ENCODE measurements around the gene CMTM7.
A peak's percentile ranks its signal among the peaks of the same experiment; 100 is the strongest.

The CMTM7 gene

DNA sequence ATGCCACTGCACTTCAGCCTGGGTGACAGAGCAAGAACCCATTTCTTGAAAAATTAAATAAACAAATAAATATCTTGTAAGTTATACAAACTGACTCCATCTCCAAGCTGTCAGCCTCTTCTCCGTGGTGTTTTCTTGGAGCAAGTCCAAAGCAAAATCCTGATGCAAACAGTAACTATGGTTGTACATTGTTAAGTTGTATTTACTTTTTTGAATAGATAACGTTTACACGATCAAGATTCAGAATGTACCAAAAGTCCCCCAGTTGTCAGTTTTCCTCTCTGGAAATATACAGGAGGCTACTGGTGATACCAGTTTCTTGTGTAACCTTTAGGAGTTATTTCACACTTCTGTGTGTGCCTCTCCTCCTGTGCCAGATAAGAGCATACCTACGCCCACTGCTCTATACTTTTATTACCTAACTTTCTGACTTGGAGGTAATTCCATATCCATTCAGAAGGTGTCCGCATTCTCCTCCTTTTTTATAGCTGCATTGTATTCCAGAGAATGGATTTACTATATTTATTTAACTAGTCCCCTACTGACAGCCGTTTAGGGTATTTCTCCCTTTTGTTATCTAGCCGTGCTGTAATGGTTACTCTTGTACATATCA is 14.2 kb downstream of the CMTM7 start:
- Histone ChIP-seq H3K4me1 (ENCODE audit: insufficient read depth, insufficient read length) (peaks cover 5% of the 10 kb centered on the region), H3K4me3 (ENCODE audit: insufficient read length, low read depth) (no peak overlapping the region), H3K27me3 (ENCODE audit: insufficient read depth, insufficient read length) (no peaks in the 10 kb centered on the region), H3K9ac (ENCODE audit: insufficient read length, low read depth) (no peak overlapping the region), H3K9me3 (ENCODE audit: insufficient read depth, low read length) (no peaks in the 10 kb centered on the region), H3K36me3 (ENCODE audit: insufficient read depth, insufficient read length, low read length) (peaks cover 15% of the 10 kb centered on the region)
- no peak for TF ChIP-seq SUZ12 (IDR thresholded peaks at IDR 0.05; ENCODE audit: extremely low read depth, insufficient read depth, insufficient read length)
- TF ChIP-seq YY1 (IDR thresholded peaks at IDR 0.05; ENCODE audit: insufficient read depth, insufficient read length), result no peak
- TF ChIP-seq ZNF274 (IDR thresholded peaks at IDR 0.05; ENCODE audit: low read depth, low read length), result no peak
- DNase-seq (ENCODE audit: low read depth, low spot score), result no peak

DNA sequence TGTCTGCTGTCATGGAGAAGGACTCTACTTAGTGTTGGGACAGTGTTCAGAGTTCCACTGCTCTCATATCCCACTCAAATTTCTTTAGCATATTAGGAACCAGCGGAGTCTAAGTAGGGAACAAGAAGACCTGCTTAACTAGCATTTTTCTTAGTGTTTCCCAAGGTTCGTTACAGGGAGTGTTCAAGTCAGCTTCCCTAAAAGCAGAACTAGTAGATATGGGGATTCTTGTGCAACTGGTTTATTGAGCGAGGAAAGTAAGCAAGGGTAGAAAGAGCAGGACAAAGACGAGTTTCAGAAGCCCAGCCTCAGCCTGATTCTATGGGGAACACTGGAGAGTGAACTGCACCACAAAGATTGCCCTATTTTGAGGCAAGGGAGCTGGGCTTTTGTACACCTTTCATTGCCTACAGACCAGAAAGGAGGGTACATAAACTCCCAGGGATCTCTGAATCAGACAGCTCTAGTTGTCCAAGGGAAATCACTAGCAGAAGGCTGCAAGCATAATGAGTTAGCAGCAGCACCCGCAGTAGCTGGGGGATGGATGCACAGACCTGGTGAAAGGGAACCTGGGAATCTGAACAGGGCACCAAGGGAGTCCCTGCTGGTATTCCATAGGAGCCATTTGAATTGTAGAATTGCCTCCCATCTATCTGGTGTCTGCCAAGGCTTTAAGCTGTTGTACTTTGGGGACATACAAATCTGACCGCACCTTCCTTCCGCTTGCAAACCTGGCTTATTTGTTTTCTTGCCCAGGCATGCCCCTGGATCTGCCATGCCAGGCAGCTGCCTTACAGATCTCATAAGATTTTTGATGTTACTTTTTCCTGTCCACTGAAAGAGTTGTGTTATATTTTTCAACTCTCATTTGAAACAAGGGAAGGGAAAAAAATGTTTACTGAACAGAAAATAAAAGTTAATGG is 15.1 kb downstream of the CMTM7 start:
- no peaks in the 10 kb centered on the region for H3K9me3 ChIP-seq (ENCODE audit: insufficient read depth, low read length)
- no peak for DNase-seq (ENCODE audit: low read depth, low spot score)
- H3K27me3 ChIP-seq (ENCODE audit: insufficient read depth, insufficient read length), result no peaks in the 10 kb centered on the region
- peaks cover 15% of the 10 kb centered on the region for H3K36me3 ChIP-seq (ENCODE audit: insufficient read depth, insufficient read length, low read length)
- H3K4me3 ChIP-seq (ENCODE audit: insufficient read length, low read depth), result no peak overlapping the region
- peaks cover 5% of the 10 kb centered on the region for H3K4me1 ChIP-seq (ENCODE audit: insufficient read depth, insufficient read length)
- H3K9ac ChIP-seq (ENCODE audit: insufficient read length, low read depth), result no peak overlapping the region
- TF ChIP-seq SUZ12 (IDR thresholded peaks at IDR 0.05; ENCODE audit: extremely low read depth, insufficient read depth, insufficient read length) (no peak), YY1 (IDR thresholded peaks at IDR 0.05; ENCODE audit: insufficient read depth, insufficient read length) (no peak), ZNF274 (IDR thresholded peaks at IDR 0.05; ENCODE audit: low read depth, low read length) (no peak)

DNA sequence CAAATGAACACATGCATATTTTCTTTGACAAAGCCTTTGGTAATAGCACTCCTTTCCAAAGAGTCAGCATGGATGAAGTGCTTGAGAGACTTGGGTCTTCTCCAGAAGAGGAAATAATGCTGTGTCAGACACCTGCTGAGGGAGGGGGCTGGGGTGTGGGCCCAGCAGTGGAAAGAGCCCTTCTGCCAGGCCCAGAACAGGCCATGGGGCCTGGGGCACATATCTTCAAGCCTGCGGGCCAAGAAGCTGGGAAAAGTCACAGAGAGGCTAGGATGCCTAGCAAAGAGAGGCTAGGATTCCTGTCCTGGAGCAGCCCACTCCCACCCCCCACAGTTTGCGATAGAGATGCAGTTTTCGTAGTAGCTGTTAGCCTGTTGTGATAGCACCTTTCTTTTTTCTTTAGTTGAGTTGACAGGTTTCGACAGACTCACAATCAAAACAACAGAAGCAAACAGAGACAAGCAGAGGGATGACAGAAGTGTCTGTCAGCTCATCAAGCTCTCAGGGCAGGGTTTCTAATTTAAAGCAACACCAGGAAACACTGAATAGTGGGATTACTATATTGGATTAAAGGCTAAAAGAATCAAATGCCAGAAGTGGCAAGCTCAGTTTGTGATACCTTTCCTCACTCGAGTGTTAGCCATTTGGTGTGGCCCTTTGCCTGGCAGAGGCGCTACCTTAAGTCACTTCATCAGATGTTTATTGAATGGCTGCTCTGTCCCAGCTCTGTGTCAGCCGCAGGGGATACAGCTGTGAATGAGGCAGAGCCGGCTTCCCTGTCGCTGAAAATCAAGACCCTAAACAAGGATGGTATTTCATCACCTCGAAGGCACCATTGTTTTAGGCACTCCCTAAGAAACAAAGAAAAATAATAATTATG is 19.0 kb downstream of the CMTM7 start:
- no peak for DNase-seq (ENCODE audit: low read depth, low spot score)
- Histone ChIP-seq H3K4me3 (ENCODE audit: insufficient read length, low read depth) (no peak overlapping the region), H3K4me1 (ENCODE audit: insufficient read depth, insufficient read length) (peaks cover 5% of the 10 kb centered on the region), H3K9ac (ENCODE audit: insufficient read length, low read depth) (no peak overlapping the region), H3K27me3 (ENCODE audit: insufficient read depth, insufficient read length) (no peaks in the 10 kb centered on the region), H3K9me3 (ENCODE audit: insufficient read depth, low read length) (no peaks in the 10 kb centered on the region), H3K36me3 (ENCODE audit: insufficient read depth, insufficient read length, low read length) (no peaks in the 10 kb centered on the region)
- TF ChIP-seq YY1 (IDR thresholded peaks at IDR 0.05; ENCODE audit: insufficient read depth, insufficient read length) (no peak), ZNF274 (IDR thresholded peaks at IDR 0.05; ENCODE audit: low read depth, low read length) (no peak), SUZ12 (IDR thresholded peaks at IDR 0.05; ENCODE audit: extremely low read depth, insufficient read depth, insufficient read length) (no peak)

DNA sequence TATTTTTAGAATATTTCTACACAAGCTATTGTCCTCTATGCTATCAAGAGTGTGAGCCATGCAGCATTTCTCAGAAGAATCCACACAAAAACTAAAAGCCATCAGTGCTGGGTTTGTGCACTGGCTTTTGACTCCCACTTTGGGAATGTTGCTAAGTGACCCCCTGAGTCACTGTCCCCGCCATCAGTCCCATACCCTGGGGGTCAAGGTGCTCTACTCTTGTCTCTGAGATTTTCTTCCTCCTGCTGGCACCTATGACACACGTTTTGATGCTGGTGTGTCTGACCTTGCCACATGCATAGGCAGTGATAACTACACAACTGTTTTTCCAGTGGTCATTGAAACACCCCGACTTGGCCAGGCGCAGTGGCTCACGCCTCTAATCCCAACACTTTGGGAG is 19.8 kb downstream of the CMTM7 start:
- DNase-seq (ENCODE audit: low read depth, low spot score), result no peak
- Histone ChIP-seq H3K9ac (ENCODE audit: insufficient read length, low read depth) (no peak overlapping the region), H3K4me1 (ENCODE audit: insufficient read depth, insufficient read length) (peaks cover 5% of the 10 kb centered on the region), H3K4me3 (ENCODE audit: insufficient read length, low read depth) (no peak overlapping the region), H3K36me3 (ENCODE audit: insufficient read depth, insufficient read length, low read length) (no peaks in the 10 kb centered on the region), H3K9me3 (ENCODE audit: insufficient read depth, low read length) (no peaks in the 10 kb centered on the region), H3K27me3 (ENCODE audit: insufficient read depth, insufficient read length) (no peaks in the 10 kb centered on the region)
- TF ChIP-seq SUZ12 (IDR thresholded peaks at IDR 0.05; ENCODE audit: extremely low read depth, insufficient read depth, insufficient read length) (no peak), ZNF274 (IDR thresholded peaks at IDR 0.05; ENCODE audit: low read depth, low read length) (no peak), YY1 (IDR thresholded peaks at IDR 0.05; ENCODE audit: insufficient read depth, insufficient read length) (no peak)

DNA sequence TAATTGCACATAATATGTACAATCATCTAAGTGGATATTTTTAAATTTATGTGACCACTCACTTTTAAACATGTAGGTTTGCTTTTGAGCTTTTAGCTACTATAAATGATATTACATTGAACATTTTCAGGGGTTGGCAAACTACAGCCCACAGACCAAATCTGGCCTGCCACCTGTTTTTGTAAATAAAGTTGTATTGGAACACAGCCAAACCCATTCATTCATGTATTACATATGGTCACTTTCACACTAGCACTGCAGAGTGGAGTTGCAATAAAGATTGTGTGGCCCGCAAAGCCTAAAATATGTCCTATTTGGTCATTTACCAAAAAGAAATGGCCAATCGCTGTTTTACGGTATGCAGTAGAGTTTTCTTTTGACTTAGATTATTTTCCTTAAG is 21.2 kb downstream of the CMTM7 start:
- no peaks in the 10 kb centered on the region for H3K9me3 ChIP-seq (ENCODE audit: insufficient read depth, low read length)
- no peak overlapping the region for H3K4me3 ChIP-seq (ENCODE audit: insufficient read length, low read depth)
- no peaks in the 10 kb centered on the region for H3K27me3 ChIP-seq (ENCODE audit: insufficient read depth, insufficient read length)
- DNase-seq (ENCODE audit: low read depth, low spot score), result no peak
- TF ChIP-seq ZNF274 (IDR thresholded peaks at IDR 0.05; ENCODE audit: low read depth, low read length) (no peak), YY1 (IDR thresholded peaks at IDR 0.05; ENCODE audit: insufficient read depth, insufficient read length) (no peak), SUZ12 (IDR thresholded peaks at IDR 0.05; ENCODE audit: extremely low read depth, insufficient read depth, insufficient read length) (no peak)
- peaks cover 5% of the 10 kb centered on the region for H3K4me1 ChIP-seq (ENCODE audit: insufficient read depth, insufficient read length)
- no peak overlapping the region for H3K9ac ChIP-seq (ENCODE audit: insufficient read length, low read depth)
- H3K36me3 ChIP-seq (ENCODE audit: insufficient read depth, insufficient read length, low read length), result no peaks in the 10 kb centered on the region

DNA sequence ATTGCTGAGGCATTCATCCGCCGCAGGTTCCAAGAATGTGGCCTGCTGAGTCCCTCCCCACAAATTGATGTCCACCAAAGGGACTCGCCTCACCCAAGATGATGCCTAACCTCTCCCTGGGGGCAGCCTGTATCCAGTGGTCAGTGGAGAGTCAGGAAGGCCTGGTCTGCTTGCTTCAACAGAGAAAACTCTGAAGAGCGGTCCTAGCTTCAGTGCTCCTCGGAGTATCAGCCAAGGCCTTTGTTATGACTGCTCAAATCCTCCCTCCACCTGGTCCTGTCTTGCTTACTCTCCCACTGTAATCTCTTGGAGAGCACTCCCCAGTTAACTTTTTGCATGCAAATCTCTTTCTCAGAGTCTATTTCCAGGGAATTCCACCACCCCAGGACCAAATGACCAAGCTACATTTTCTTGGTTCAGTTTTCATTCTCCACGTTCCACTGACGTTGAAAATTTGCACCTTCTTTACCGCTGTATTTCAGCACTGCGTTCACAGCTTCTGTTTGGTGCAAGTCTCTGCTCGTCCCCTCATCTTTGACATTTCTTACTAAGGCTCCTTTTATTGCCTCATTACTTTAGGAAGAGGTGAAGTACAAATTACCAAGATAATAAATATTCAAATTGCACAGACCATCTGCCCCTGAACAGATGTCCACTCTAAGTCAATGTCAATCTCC is 22.3 kb downstream of the CMTM7 start:
- Histone ChIP-seq H3K9me3 (ENCODE audit: insufficient read depth, low read length) (peaks cover 6% of the 10 kb centered on the region; the same call in 1 of the 2 replicates), H3K4me1 (ENCODE audit: insufficient read depth, insufficient read length) (peaks cover 5% of the 10 kb centered on the region), H3K9ac (ENCODE audit: insufficient read length, low read depth) (no peak overlapping the region), H3K27me3 (ENCODE audit: insufficient read depth, insufficient read length) (no peaks in the 10 kb centered on the region), H3K4me3 (ENCODE audit: insufficient read length, low read depth) (no peak overlapping the region), H3K36me3 (ENCODE audit: insufficient read depth, insufficient read length, low read length) (no peaks in the 10 kb centered on the region)
- TF ChIP-seq YY1 (IDR thresholded peaks at IDR 0.05; ENCODE audit: insufficient read depth, insufficient read length) (no peak), ZNF274 (IDR thresholded peaks at IDR 0.05; ENCODE audit: low read depth, low read length) (no peak), SUZ12 (IDR thresholded peaks at IDR 0.05; ENCODE audit: extremely low read depth, insufficient read depth, insufficient read length) (no peak)
- DNase-seq (ENCODE audit: low read depth, low spot score), result peak; percentile 20
